DOHH2 (cell line): ENCODE results near the gene OBP2B.

Experiments
- H3F3A ChIP-seq: fragments of 200-600 bp; sonication (generic), shearing (Covaris generic); 2 replicates; pipeline ENCODE4 v1.6.0; 2016; ENCODE audit warnings: antibody characterized with exemption, mild to moderate bottlenecking; ENCODE audit not compliant: control insufficient read depth, insufficient read depth
- H3K27ac ChIP-seq: fragments of 200-600 bp; sonication (generic); 2 replicates; pipeline ENCODE4 v1.5.1; 2014; ENCODE audit warnings: low read depth, mild to moderate bottlenecking, low read length, moderate library complexity
- H3K27me3 ChIP-seq: fragments of 200-600 bp; sonication (generic); 2 replicates; pipeline ENCODE4 v1.6.1; 2014; ENCODE audit warnings: mild to moderate bottlenecking, low read length, mixed read lengths; ENCODE audit not compliant: control insufficient read depth
- H3K36me3 ChIP-seq: fragments of 200-600 bp; sonication (generic); 2 replicates; pipeline ENCODE4 v1.6.1; 2014; ENCODE audit warnings: mild to moderate bottlenecking, low read length, moderate library complexity, mixed read lengths; ENCODE audit not compliant: control insufficient read depth
- H3K4me1 ChIP-seq: fragments of 200-600 bp; sonication (generic); 2 replicates; pipeline ENCODE4 v1.6.1; 2014; ENCODE audit warnings: mild to moderate bottlenecking, low read length, mixed read lengths; ENCODE audit not compliant: control insufficient read depth
- H3K4me2 ChIP-seq: fragments of 200-600 bp; sonication (generic); 2 replicates; pipeline ENCODE4 v1.6.0; 2014; ENCODE audit warnings: mild to moderate bottlenecking, low read length, moderate library complexity
- H3K4me3 ChIP-seq: fragments of 200-600 bp; sonication (generic); 2 replicates; pipeline ENCODE4 v1.5.1; 2014; ENCODE audit warnings: mild to moderate bottlenecking, low read length, mixed read lengths
- H3K79me2 ChIP-seq: fragments of 200-600 bp; sonication (generic); 2 replicates; pipeline ENCODE4 v1.6.1; 2014; ENCODE audit warnings: mild to moderate bottlenecking, low read length, mixed read lengths; ENCODE audit not compliant: control insufficient read depth
- H3K9me2 ChIP-seq: fragments of 200-600 bp; sonication (generic); replicated peaks from 2 replicates; pipeline ENCODE4 v1.6.1; 2014; ENCODE audit warnings: mild to moderate bottlenecking, low read length, mixed read lengths; ENCODE audit not compliant: control insufficient read depth
- H3K9me3 ChIP-seq: fragments of 200-600 bp; sonication (generic); 2 replicates; pipeline ENCODE4 v1.6.1; 2014; ENCODE audit warnings: antibody characterized with exemption, low read length, mixed read lengths; ENCODE audit not compliant: control insufficient read depth, insufficient read depth
- H4K20me1 ChIP-seq: fragments of 200-600 bp; sonication (generic); 2 replicates; pipeline ENCODE4 v1.6.0; 2014; ENCODE audit warnings: low read depth, mild to moderate bottlenecking, antibody characterized with exemption, low read length, moderate library complexity; ENCODE audit not compliant: control insufficient read depth, insufficient read depth
- EZH2phosphoT487 ChIP-seq: fragments of 200-600 bp; sonication (generic); IDR thresholded peaks from 2 replicates; pipeline ENCODE4 v1.6.1; 2017; ENCODE audit warnings: borderline replicate concordance, mild to moderate bottlenecking, antibody characterized with exemption, low read length, moderate library complexity, mixed read lengths
- TF ChIP-seq, protein P1 (sequence below): fragments of 200-600 bp; sonication (generic); IDR thresholded peaks from one replicate; pipeline ENCODE4 v1.5.1; 2014; ENCODE audit warnings: antibody characterized with exemption, mild to moderate bottlenecking, low read depth, low read length; ENCODE audit not compliant: poor library complexity, severe bottlenecking

OBP2B gene

GRCh38 chr9:133188006-133188842, 20.8 kb downstream of the OBP2B start:
- Histone ChIP-seq H3K36me3 (no peaks in the 10 kb centered on the region), H3K4me3 (no peak overlapping the region), H3K4me2 (no peak overlapping the region), H3K4me1 (no peaks in the 10 kb centered on the region), H3K27me3 (peaks cover 10% of the 10 kb centered on the region), H3K79me2 (no peaks in the 10 kb centered on the region), H3K27ac (no peak overlapping the region), H3F3A (no peaks in the 10 kb centered on the region), H3K9me3 (no peaks in the 10 kb centered on the region), H4K20me1 (no peaks in the 10 kb centered on the region), H3K9me2 (no peaks in the 10 kb centered on the region)
- no peak for TF ChIP-seq EZH2phosphoT487
- TF ChIP-seq, protein P1, sequence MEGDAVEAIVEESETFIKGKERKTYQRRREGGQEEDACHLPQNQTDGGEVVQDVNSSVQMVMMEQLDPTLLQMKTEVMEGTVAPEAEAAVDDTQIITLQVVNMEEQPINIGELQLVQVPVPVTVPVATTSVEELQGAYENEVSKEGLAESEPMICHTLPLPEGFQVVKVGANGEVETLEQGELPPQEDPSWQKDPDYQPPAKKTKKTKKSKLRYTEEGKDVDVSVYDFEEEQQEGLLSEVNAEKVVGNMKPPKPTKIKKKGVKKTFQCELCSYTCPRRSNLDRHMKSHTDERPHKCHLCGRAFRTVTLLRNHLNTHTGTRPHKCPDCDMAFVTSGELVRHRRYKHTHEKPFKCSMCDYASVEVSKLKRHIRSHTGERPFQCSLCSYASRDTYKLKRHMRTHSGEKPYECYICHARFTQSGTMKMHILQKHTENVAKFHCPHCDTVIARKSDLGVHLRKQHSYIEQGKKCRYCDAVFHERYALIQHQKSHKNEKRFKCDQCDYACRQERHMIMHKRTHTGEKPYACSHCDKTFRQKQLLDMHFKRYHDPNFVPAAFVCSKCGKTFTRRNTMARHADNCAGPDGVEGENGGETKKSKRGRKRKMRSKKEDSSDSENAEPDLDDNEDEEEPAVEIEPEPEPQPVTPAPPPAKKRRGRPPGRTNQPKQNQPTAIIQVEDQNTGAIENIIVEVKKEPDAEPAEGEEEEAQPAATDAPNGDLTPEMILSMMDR = peak; percentile 35

- no peak for TF ChIP-seq EZH2phosphoT487
- TF ChIP-seq, protein P1 = no peak
- peaks cover 16% of the 10 kb centered on the region for H3K27me3 ChIP-seq
- H3K4me1 ChIP-seq = no peaks in the 10 kb centered on the region
Measured at GRCh38 chr9:133187561-133188005, 21.5 kb downstream of the OBP2B start.

GRCh38 chr9:133186736-133187135, 22.3 kb downstream of the OBP2B start:
- Histone ChIP-seq H3K4me2 (no peak overlapping the region), H3K9me3 (no peaks in the 10 kb centered on the region)

More at GRCh38 chr9:133187561-133188005, 21.5 kb downstream of the OBP2B start:
- no peak overlapping the region for H3K4me3 ChIP-seq
- H3K9me3 ChIP-seq = no peaks in the 10 kb centered on the region
- no peak overlapping the region for H3K4me2 ChIP-seq
- no peaks in the 10 kb centered on the region for H3K36me3 ChIP-seq
- no peak overlapping the region for H3K27ac ChIP-seq
- no peaks in the 10 kb centered on the region for H3K79me2 ChIP-seq
- no peaks in the 10 kb centered on the region for H3F3A ChIP-seq
- H4K20me1 ChIP-seq = no peaks in the 10 kb centered on the region
- H3K9me2 ChIP-seq = no peaks in the 10 kb centered on the region

More at GRCh38 chr9:133186736-133187135, 22.3 kb downstream of the OBP2B start:
- H3K27me3 ChIP-seq = peaks cover 22% of the 10 kb centered on the region
- H4K20me1 ChIP-seq = no peaks in the 10 kb centered on the region
- H3K9me2 ChIP-seq = no peaks in the 10 kb centered on the region
- no peaks in the 10 kb centered on the region for H3K79me2 ChIP-seq
- H3K4me3 ChIP-seq = no peak overlapping the region
- TF ChIP-seq EZH2phosphoT487 = no peak
- TF ChIP-seq, protein P1 = no peak
- no peaks in the 10 kb centered on the region for H3K4me1 ChIP-seq
- H3K36me3 ChIP-seq = no peaks in the 10 kb centered on the region
- no peak overlapping the region for H3K27ac ChIP-seq
- H3F3A ChIP-seq = no peaks in the 10 kb centered on the region
